ENCODE data around the gene COX10. TPM values are rescaled to one million over a fixed set of nuclear protein-coding genes. Genes with fewer than 3 reads are reported as not detected.

COX10 gene
- total RNA-seq, 5 donors from 2014 or later (not counting 1 experiment from before 2014, with no cell fraction given): 14.8 to 18.0 (median 16.3) TPM

GRCh38 chr17:14203388-14203787 is 134.1 kb downstream of the COX10 start:
- Histone ChIP-seq H3K36me3 (ENCODE audit: control insufficient read depth in 2 of 2, extremely low read depth in 1 of 2, insufficient read depth in 1 of 2, low read length in 1 of 2) (peaks cover 5 to 14% of the 10 kb centered on the region in 2 donors), H3K27ac (ENCODE audit: low read length) (peak overlapping the region; percentile 87), H3K4me1 (ENCODE audit: control insufficient read depth in 1 of 2, extremely low read depth in 1 of 2, insufficient read depth in 2 of 2, low read length in 2 of 2) (peaks cover 59 to 84% of the 10 kb centered on the region in 2 experiments), H3K4me3 (ENCODE audit: control insufficient read depth in 1 of 2, extremely low read depth in 1 of 2, low read length in 1 of 2) (no peak overlapping the region), H3K9me3 (no peaks in the 10 kb centered on the region), H3K27me3 (replicated peaks in 1 of 2; ENCODE audit: control insufficient read depth in 2 of 2, extremely low read depth in 1 of 2, insufficient read depth in 2 of 2, low read length in 1 of 2) (no peaks in the 10 kb centered on the region)
- peak; percentile 15 to 49 (median 24) for ATAC-seq (replicated peaks in 1 of 4)
- H3K4me1 Mint-ChIP-seq: peaks cover 86 to 90% (median 87%) of the 10 kb centered on the region in 3 donors
- H3K36me3 Mint-ChIP-seq: peaks cover 11% of the 10 kb centered on the region
- peak in 32 of 35 experiments; percentile 17 to 70 (median 45) for DNase-seq
- CTCF ChIA-PET: interaction anchor here (0.5 to 1.4 kb wide), 12 partner anchors 60 to 314 kb away, joined by 3 to 8 read pairs (median 3); partner anchors contain the start of gene HS3ST3B1 (in 1 of the 2)
- POLR2A ChIA-PET: interaction anchor here (0.6 to 1.0 kb wide), 2 partner anchors 85 to 98 kb away, joined by 4 to 5 read pairs; partner anchors contain the start of gene HS3ST3B1 (in 1 of the 2)
- no peaks in the 10 kb centered on the region for H3K9me3 Mint-ChIP-seq
- peak overlapping the region in 1 of 3 donors; percentile 58 for H3K4me3 Mint-ChIP-seq
- H3K27me3 Mint-ChIP-seq: no peaks in the 10 kb centered on the region
- H3K27ac Mint-ChIP-seq: peak overlapping the region; percentile 84 to 96
- WGBS (ENCODE audit: insufficient coverage): no CpG with 5 or more reads among the region's 3 CpGs

- ATAC-seq (replicated peaks in 1 of 4) (no peak), DNase-seq (peak in 2 of 35 experiments; percentile 14 to 35)
- Mint-ChIP-seq H3K27ac (peak overlapping the region; percentile 84 to 96), H3K36me3 (peaks cover 18% of the 10 kb centered on the region), H3K27me3 (no peaks in the 10 kb centered on the region), H3K4me3 (peak overlapping the region in 1 of 3 donors; percentile 58), H3K4me1 (peaks cover 79 to 84% (median 82%) of the 10 kb centered on the region in 3 donors), H3K9me3 (no peaks in the 10 kb centered on the region)
- Histone ChIP-seq H3K27ac (ENCODE audit: low read length) (peak overlapping the region; percentile 87), H3K27me3 (replicated peaks in 1 of 2; ENCODE audit: control insufficient read depth in 2 of 2, extremely low read depth in 1 of 2, insufficient read depth in 2 of 2, low read length in 1 of 2) (no peaks in the 10 kb centered on the region), H3K4me1 (ENCODE audit: control insufficient read depth in 1 of 2, extremely low read depth in 1 of 2, insufficient read depth in 2 of 2, low read length in 2 of 2) (peaks cover 52 to 82% of the 10 kb centered on the region in 2 experiments), H3K36me3 (ENCODE audit: control insufficient read depth in 2 of 2, extremely low read depth in 1 of 2, insufficient read depth in 1 of 2, low read length in 1 of 2) (peaks cover 8 to 16% of the 10 kb centered on the region in 2 donors), H3K9me3 (no peaks in the 10 kb centered on the region), H3K4me3 (ENCODE audit: control insufficient read depth in 1 of 2, extremely low read depth in 1 of 2, low read length in 1 of 2) (no peak overlapping the region)
- ChIA-PET CTCF (interaction anchor here (0.6 to 1.4 kb wide), 7 partner anchors 61 to 137 kb away, joined by 3 to 7 read pairs (median 3); partner anchors contain the start of gene HS3ST3B1 (in 1 of the 2)), POLR2A (interaction anchor here (0.6 to 1.0 kb wide), 2 partner anchors 86 to 97 kb away, joined by 4 to 5 read pairs; partner anchors contain the start of gene HS3ST3B1 (in 1 of the 2))
- WGBS (ENCODE audit: insufficient coverage): 11% methylated on average over 4 of the region's 5 CpGs
Observed at GRCh38 chr17:14204084-14204483, 134.8 kb downstream of the COX10 start.

DNA sequence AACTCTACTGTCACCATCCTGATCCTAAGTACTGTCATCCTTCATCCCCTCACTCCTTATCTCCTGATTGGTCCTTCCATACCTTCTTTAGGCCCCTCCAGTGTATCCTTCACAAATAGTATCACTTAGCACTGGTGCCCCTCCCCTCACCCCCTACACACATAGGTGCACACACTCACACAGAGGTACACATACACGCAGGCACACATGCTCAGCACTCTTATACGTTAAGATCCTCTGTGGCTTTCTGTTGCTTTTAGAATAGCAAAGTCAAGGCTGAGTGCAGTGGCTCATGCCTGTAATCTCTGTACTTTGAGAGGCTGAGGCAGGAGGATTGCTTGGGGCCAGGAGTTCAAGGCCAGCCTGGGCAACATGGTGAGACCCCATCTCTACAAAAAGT is 135.2 kb downstream of the COX10 start:
- Mint-ChIP-seq H3K27ac (peak overlapping the region; percentile 84 to 96), H3K4me3 (peak overlapping the region in 1 of 3 donors; percentile 58), H3K9me3 (no peaks in the 10 kb centered on the region), H3K27me3 (no peaks in the 10 kb centered on the region), H3K36me3 (peaks cover 23% of the 10 kb centered on the region), H3K4me1 (peaks cover 75 to 79% (median 78%) of the 10 kb centered on the region in 3 donors)
- CTCF ChIA-PET: no interaction called here
- Histone ChIP-seq H3K27me3 (replicated peaks in 1 of 2; ENCODE audit: control insufficient read depth in 2 of 2, extremely low read depth in 1 of 2, insufficient read depth in 2 of 2, low read length in 1 of 2) (no peaks in the 10 kb centered on the region), H3K36me3 (ENCODE audit: control insufficient read depth in 2 of 2, extremely low read depth in 1 of 2, insufficient read depth in 1 of 2, low read length in 1 of 2) (peaks cover 8 to 18% of the 10 kb centered on the region in 2 donors), H3K9me3 (no peaks in the 10 kb centered on the region), H3K4me3 (ENCODE audit: control insufficient read depth in 1 of 2, extremely low read depth in 1 of 2, low read length in 1 of 2) (no peak overlapping the region), H3K27ac (ENCODE audit: low read length) (peak overlapping the region; percentile 87), H3K4me1 (ENCODE audit: control insufficient read depth in 1 of 2, extremely low read depth in 1 of 2, insufficient read depth in 2 of 2, low read length in 2 of 2) (peaks cover 47 to 77% of the 10 kb centered on the region in 2 experiments)
- DNase-seq (no peak), ATAC-seq (replicated peaks in 1 of 4) (no peak)
- POLR2A ChIA-PET: no interaction called here
- WGBS (ENCODE audit: insufficient coverage): no CpG with 5 or more reads among the region's 2 CpGs

GRCh38 chr17:14205380-14205779 is 136.1 kb downstream of the COX10 start:
- DNase-seq: no peak
- ChIA-PET POLR2A (no interaction called here), CTCF (interaction anchor here in 1 of 2 donors (0.6 kb wide), 1 partner anchor 223 kb away, joined by 4 read pairs; no protein-coding TSS in a partner anchor)
- peaks cover 39 to 69% of the 10 kb centered on the region in 2 experiments for H3K4me1 ChIP-seq (ENCODE audit: control insufficient read depth in 1 of 2, extremely low read depth in 1 of 2, insufficient read depth in 2 of 2, low read length in 2 of 2)
- peaks cover 8 to 21% of the 10 kb centered on the region in 2 donors for H3K36me3 ChIP-seq (ENCODE audit: control insufficient read depth in 2 of 2, extremely low read depth in 1 of 2, insufficient read depth in 1 of 2, low read length in 1 of 2)
- Mint-ChIP-seq H3K27ac (peak overlapping the region; percentile 96), H3K4me1 (peaks cover 66 to 71% (median 70%) of the 10 kb centered on the region in 3 donors), H3K36me3 (peaks cover 29% of the 10 kb centered on the region), H3K4me3 (peak overlapping the region; percentile 51 to 64 (median 58)), H3K27me3 (no peaks in the 10 kb centered on the region), H3K9me3 (no peaks in the 10 kb centered on the region)
- no peaks in the 10 kb centered on the region for H3K27me3 ChIP-seq (replicated peaks in 1 of 2; ENCODE audit: control insufficient read depth in 2 of 2, extremely low read depth in 1 of 2, insufficient read depth in 2 of 2, low read length in 1 of 2)
- H3K9me3 ChIP-seq: no peaks in the 10 kb centered on the region
- ATAC-seq (replicated peaks in 1 of 4): no peak
- H3K27ac ChIP-seq (ENCODE audit: low read length): peak overlapping the region; percentile 87
- no peak overlapping the region for H3K4me3 ChIP-seq (ENCODE audit: control insufficient read depth in 1 of 2, extremely low read depth in 1 of 2, low read length in 1 of 2)
- 91% methylated on average over 7 of the region's 10 CpGs for whole genome bisulfite sequencing (ENCODE audit: insufficient coverage)

GRCh38 chr17:14205992-14206461 is 136.7 kb downstream of the COX10 start:
- ATAC-seq (replicated peaks in 1 of 4): peak; percentile 42 to 73 (median 68)
- Histone ChIP-seq H3K27ac (ENCODE audit: low read length) (peak overlapping the region; percentile 87), H3K4me3 (ENCODE audit: control insufficient read depth in 1 of 2, extremely low read depth in 1 of 2, low read length in 1 of 2) (no peak overlapping the region), H3K4me1 (ENCODE audit: control insufficient read depth in 1 of 2, extremely low read depth in 1 of 2, insufficient read depth in 2 of 2, low read length in 2 of 2) (peaks cover 32 to 63% of the 10 kb centered on the region in 2 experiments), H3K36me3 (ENCODE audit: control insufficient read depth in 2 of 2, extremely low read depth in 1 of 2, insufficient read depth in 1 of 2, low read length in 1 of 2) (peaks cover 8 to 21% of the 10 kb centered on the region in 2 donors), H3K9me3 (no peaks in the 10 kb centered on the region), H3K27me3 (replicated peaks in 1 of 2; ENCODE audit: control insufficient read depth in 2 of 2, extremely low read depth in 1 of 2, insufficient read depth in 2 of 2, low read length in 1 of 2) (no peaks in the 10 kb centered on the region)
- WGBS (ENCODE audit: insufficient coverage): 43% methylated on average over 10 of the region's 13 CpGs
- ChIA-PET CTCF (interaction anchor here in 1 of 2 donors (0.6 kb wide), 1 partner anchor 222 kb away, joined by 4 read pairs; no protein-coding TSS in a partner anchor), POLR2A (no interaction called here)
- peaks cover 35% of the 10 kb centered on the region for H3K36me3 Mint-ChIP-seq
- peak overlapping the region; percentile 51 to 64 (median 58) for H3K4me3 Mint-ChIP-seq
- H3K27ac Mint-ChIP-seq: peak overlapping the region; percentile 96
- peak; percentile 38 to 86 (median 66) for DNase-seq
- peaks cover 63 to 69% (median 66%) of the 10 kb centered on the region in 3 donors for H3K4me1 Mint-ChIP-seq
- H3K27me3 Mint-ChIP-seq: no peaks in the 10 kb centered on the region
- H3K9me3 Mint-ChIP-seq: no peaks in the 10 kb centered on the region

GRCh38 chr17:14206891-14207290 is 137.6 kb downstream of the COX10 start:
- H3K9me3 Mint-ChIP-seq: no peaks in the 10 kb centered on the region
- H3K36me3 Mint-ChIP-seq: peaks cover 41% of the 10 kb centered on the region
- POLR2A ChIA-PET: no interaction called here
- no peak for ATAC-seq (replicated peaks in 1 of 4)
- H3K27me3 Mint-ChIP-seq: no peaks in the 10 kb centered on the region
- H3K4me3 Mint-ChIP-seq: no peak overlapping the region
- H3K27ac Mint-ChIP-seq: peak overlapping the region in 1 of 2 donors; percentile 96
- CTCF ChIA-PET: no interaction called here
- peaks cover 63 to 68% (median 67%) of the 10 kb centered on the region in 3 donors for H3K4me1 Mint-ChIP-seq
- over 99% methylated on average over 25 of the region's 29 CpGs for WGBS (ENCODE audit: insufficient coverage)
- H3K4me1 ChIP-seq (ENCODE audit: control insufficient read depth in 1 of 2, extremely low read depth in 1 of 2, insufficient read depth in 2 of 2, low read length in 2 of 2): peaks cover 27 to 62% of the 10 kb centered on the region in 2 experiments
- H3K4me3 ChIP-seq (ENCODE audit: control insufficient read depth in 1 of 2, extremely low read depth in 1 of 2, low read length in 1 of 2): no peak overlapping the region
- H3K27me3 ChIP-seq (replicated peaks in 1 of 2; ENCODE audit: control insufficient read depth in 2 of 2, extremely low read depth in 1 of 2, insufficient read depth in 2 of 2, low read length in 1 of 2): no peaks in the 10 kb centered on the region
- DNase-seq: no peak
- no peaks in the 10 kb centered on the region for H3K9me3 ChIP-seq
- H3K36me3 ChIP-seq (ENCODE audit: control insufficient read depth in 2 of 2, extremely low read depth in 1 of 2, insufficient read depth in 1 of 2, low read length in 1 of 2): peaks cover 8 to 21% of the 10 kb centered on the region in 2 donors
- peak overlapping the region; percentile 87 for H3K27ac ChIP-seq (ENCODE audit: low read length)

All from T-cell (primary cell).